Type B pancreatic cell (in vitro differentiated cells): Measurements from ENCODE around the gene TMEM191B. TPM values are rescaled to one million over a fixed set of nuclear protein-coding genes. Genes with fewer than 3 reads are reported as not detected.
"Not testable (repeated sequence)": the region's sequence is repeated elsewhere in the genome, so short reads cannot be mapped to it uniquely, and the experiment has no call there.

Experiments used
- DNase-seq: peaks from one replicate; pipeline ENCODE4 v3.0.0; 2021; ENCODE audit warnings: mixed read lengths; ENCODE audit not compliant: unreplicated experiment; ENCODE audit errors: extremely low spot score
- H3K27ac Mint-ChIP-seq: 2 replicates; pipeline ENCODE4 v1.8.0; 2021; ENCODE audit warnings: mild to moderate bottlenecking, mixed read lengths
- H3K27me3 Mint-ChIP-seq: 2 replicates; pipeline ENCODE4 v1.8.0; 2021; ENCODE audit warnings: mixed read lengths
- H3K36me3 Mint-ChIP-seq: 2 replicates; pipeline ENCODE4 v1.8.0; 2021; ENCODE audit warnings: mixed read lengths
- H3K4me1 Mint-ChIP-seq: one replicate; pipeline ENCODE4 v1.8.0; 2021; ENCODE audit warnings: mixed read lengths; ENCODE audit not compliant: unreplicated experiment
- H3K4me3 Mint-ChIP-seq: 2 replicates; pipeline ENCODE4 v1.8.0; 2021; ENCODE audit warnings: mild to moderate bottlenecking, mixed read lengths
- H3K9me3 Mint-ChIP-seq: 2 replicates; pipeline ENCODE4 v1.8.0; 2021; ENCODE audit warnings: mixed read lengths
- total RNA-seq: library from RNA; stranded (reverse); gene quantifications from 2 replicates; pipeline ENCODE4 v1.2.1, GENCODE V29; 2021; ENCODE audit warnings: low replicate concordance

TMEM191B gene
- total RNA-seq, 1 donor from 2014 or later = 5.2 TPM

DNA sequence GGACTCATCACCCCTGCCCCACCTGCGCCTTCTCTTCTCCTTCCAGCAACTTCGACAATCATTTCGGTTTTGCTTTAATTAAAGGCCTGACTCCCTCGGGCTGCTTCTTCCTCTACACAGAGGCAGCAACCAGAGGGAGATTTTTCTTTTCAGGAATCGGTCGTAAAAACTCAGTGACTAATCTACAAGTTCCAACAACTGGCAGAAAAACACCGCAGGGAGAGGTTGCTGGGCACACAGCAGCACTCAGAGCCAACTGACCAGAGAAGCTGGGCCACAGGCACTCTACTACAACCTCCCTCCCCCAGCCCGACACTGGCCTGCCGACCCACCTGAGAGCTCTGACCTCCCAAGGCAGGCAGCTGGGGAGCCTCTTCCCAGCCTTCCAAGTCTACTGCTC is 48.1 kb downstream of the TMEM191B start:
- H3K36me3 Mint-ChIP-seq, H3K27me3 Mint-ChIP-seq, H3K27ac Mint-ChIP-seq: not testable (repeated sequence)

DNA sequence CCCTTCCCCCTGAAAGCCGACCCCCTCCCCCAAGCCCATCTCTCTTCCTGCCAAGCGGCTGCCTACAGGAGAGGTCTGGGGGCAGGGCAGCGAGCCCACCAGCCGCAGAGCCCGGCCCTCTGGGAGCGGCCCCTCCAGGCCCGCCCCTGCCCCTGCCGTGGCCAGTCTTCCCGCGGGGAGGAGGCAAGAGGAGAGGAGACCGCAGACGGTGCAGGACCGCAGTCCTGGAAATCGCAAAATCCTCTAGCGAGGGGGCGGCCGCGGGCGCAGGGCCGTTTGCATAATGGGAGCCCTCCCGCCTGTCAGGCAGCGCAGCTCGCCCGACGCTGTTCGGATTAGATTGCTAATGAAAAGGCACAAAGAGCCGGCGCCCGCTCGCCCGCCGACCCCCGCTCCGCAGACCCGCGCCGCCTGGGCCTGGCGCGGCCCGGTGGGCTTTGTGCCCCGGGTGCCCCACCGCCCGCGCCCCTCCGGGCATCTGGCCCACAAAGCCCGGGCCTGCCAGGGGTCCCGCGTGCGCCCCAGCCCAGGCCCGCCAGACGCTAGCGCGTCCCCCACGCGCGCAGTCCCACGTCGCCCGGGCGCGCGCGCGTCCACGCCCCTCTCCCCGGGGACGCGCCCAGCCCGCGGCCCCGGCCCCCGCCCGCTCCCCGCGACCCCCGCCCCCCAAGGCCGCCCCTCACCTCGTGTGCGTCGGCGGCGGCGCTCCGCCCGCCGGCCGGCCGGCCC is 49.7 kb downstream of the TMEM191B start:
- not testable (repeated sequence) for H3K27me3 Mint-ChIP-seq, H3K36me3 Mint-ChIP-seq, H3K4me1 Mint-ChIP-seq, H3K9me3 Mint-ChIP-seq, DNase-seq, H3K27ac Mint-ChIP-seq, H3K4me3 Mint-ChIP-seq

More for the DNA sequence above, 48.1 kb downstream of the TMEM191B start:
- H3K4me1 Mint-ChIP-seq, H3K9me3 Mint-ChIP-seq, DNase-seq, H3K4me3 Mint-ChIP-seq: not testable (repeated sequence)

DNA sequence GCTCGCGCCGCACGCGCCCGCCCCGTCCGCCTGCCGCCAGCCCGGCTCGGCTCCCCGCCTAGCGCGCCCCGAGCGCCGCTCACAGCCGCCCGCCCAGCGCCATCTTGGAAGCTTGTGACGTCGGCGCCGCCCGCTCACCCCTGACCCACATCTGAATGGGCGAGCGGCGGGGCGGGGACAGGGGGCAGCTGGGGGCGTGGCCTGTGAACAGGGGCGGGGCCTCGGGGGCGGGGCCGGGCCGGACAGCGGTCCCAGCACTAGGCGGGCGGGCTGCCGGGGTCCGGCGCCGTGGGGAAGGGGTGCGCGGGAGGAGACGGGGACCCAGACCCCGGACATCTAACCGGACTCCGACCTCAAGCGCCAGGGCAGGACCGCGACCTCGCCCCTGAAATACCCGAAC is 50.2 kb downstream of the TMEM191B start:
- H3K9me3 Mint-ChIP-seq, H3K36me3 Mint-ChIP-seq, H3K4me1 Mint-ChIP-seq, DNase-seq, H3K27me3 Mint-ChIP-seq, H3K27ac Mint-ChIP-seq, H3K4me3 Mint-ChIP-seq: not testable (repeated sequence)

Other genes starting within 250 kb of the TMEM191B start
- 0.40 TPM in 1 of 2 replicates, not detected in the other for gene GGTLC3, start 9.6 kb upstream of the TMEM191B start, total RNA-seq
- gene RIMBP3, start 84.1 kb downstream of the TMEM191B start, total RNA-seq = 0.33 and 0.77 TPM in 2 replicates